ENCODE data around the gene UBE2E2.

The UBE2E2 gene

GRCh38 chr3:23450051-23450450 is 246.9 kb downstream of the UBE2E2 start:
- no peak for DNase-seq

- DNase-seq = no peak
These were observed 247.7 kb downstream of the UBE2E2 start for GRCh38 chr3:23450806-23451205.

GRCh38 chr3:23452408-23452807 is 249.3 kb downstream of the UBE2E2 start:
- DNase-seq = no peak

GRCh38 chr3:23455084-23455483 is 252.0 kb downstream of the UBE2E2 start:
- no peak for DNase-seq

GRCh38 chr3:23455775-23456174 is 252.6 kb downstream of the UBE2E2 start:
- no peak for DNase-seq

GRCh38 chr3:23457697-23458096 is 254.6 kb downstream of the UBE2E2 start:
- no peak for DNase-seq

GRCh38 chr3:23459465-23459864 is 256.3 kb downstream of the UBE2E2 start:
- no peak for DNase-seq

- DNase-seq = no peak
These were observed 256.9 kb downstream of the UBE2E2 start for GRCh38 chr3:23459889-23460546.

GRCh38 chr3:23461069-23461468 is 257.9 kb downstream of the UBE2E2 start:
- DNase-seq = no peak

GRCh38 chr3:23463791-23464190 is 260.7 kb downstream of the UBE2E2 start:
- no peak for DNase-seq

GRCh38 chr3:23465569-23465968 is 262.4 kb downstream of the UBE2E2 start:
- DNase-seq = no peak

GRCh38 chr3:23468203-23468602 is 265.1 kb downstream of the UBE2E2 start:
- DNase-seq = no peak

- no peak for DNase-seq
These were observed 271.6 kb downstream of the UBE2E2 start for GRCh38 chr3:23474580-23475357.

- DNase-seq = no peak
These were observed 272.3 kb downstream of the UBE2E2 start for GRCh38 chr3:23475446-23475845.

GRCh38 chr3:23479026-23479425 is 275.9 kb downstream of the UBE2E2 start:
- DNase-seq = no peak

GRCh38 chr3:23479615-23480328 is 276.6 kb downstream of the UBE2E2 start:
- no peak for DNase-seq

GRCh38 chr3:23480329-23480714 is 277.2 kb downstream of the UBE2E2 start:
- DNase-seq = no peak

GRCh38 chr3:23481011-23481615 is 278.0 kb downstream of the UBE2E2 start:
- DNase-seq = no peak

- DNase-seq = no peak
These were observed 278.6 kb downstream of the UBE2E2 start for GRCh38 chr3:23481616-23482278.

GRCh38 chr3:23484386-23484785 is 281.3 kb downstream of the UBE2E2 start:
- DNase-seq = no peak

- no peak for DNase-seq
These were observed 282.8 kb downstream of the UBE2E2 start for GRCh38 chr3:23485922-23486321.

- DNase-seq = no peak
These were observed 283.9 kb downstream of the UBE2E2 start for GRCh38 chr3:23487015-23487414.

GRCh38 chr3:23488618-23489017 is 285.5 kb downstream of the UBE2E2 start:
- DNase-seq = no peak
